ENCODE data around the gene SLIT3.

GRCh38 chr5:169011009-169011408 is 289.9 kb downstream of the SLIT3 start:
- TF ChIP-seq POLR2A (IDR thresholded peaks at IDR 0.05; ENCODE audit: low read depth, low read length): no peak
- TF ChIP-seq NFIC (IDR thresholded peaks at IDR 0.05; ENCODE audit: low read depth, low read length): no peak
- no peak for TF ChIP-seq CBX5 (IDR thresholded peaks at IDR 0.05; ENCODE audit: low read depth)
- no peak for TF ChIP-seq EZH2 (IDR thresholded peaks at IDR 0.05; ENCODE audit: borderline replicate concordance, control insufficient read depth, low read depth, low read length)
- no peak for TF ChIP-seq BCL11A (IDR thresholded peaks at IDR 0.05; ENCODE audit: low read depth, low read length)
- no peak for TF ChIP-seq ZBED1 (IDR thresholded peaks at IDR 0.05; ENCODE audit: borderline replicate concordance)
